ENCODE results near the gene THRAP3.

THRAP3 gene

GRCh38 chr1:36352910-36353878, 129.0 kb downstream of the THRAP3 start:
- no peak for DNase-seq (ENCODE audit: low read depth, low spot score)

- DNase-seq (ENCODE audit: low read depth, low spot score): no peak
These were observed 130.2 kb downstream of the THRAP3 start for GRCh38 chr1:36354486-36354885.
